Body of pancreas (tissue), 4 donors: ENCODE data around the gene FAM120B. TPM values are rescaled to one million over a fixed set of nuclear protein-coding genes. Genes with fewer than 3 reads are reported as not detected.

ENCODE experiments used
- ATAC-seq: fragments of 150-250 bp; one replicate; pipeline ENCODE4 v1.9.1; 2016
- DNase-seq, 4 donors: peaks; one replicate each; pipeline ENCODE4 v3.0.0-alpha.2; 2019
- H3K27ac ChIP-seq, 4 donors: fragments of 200-600 bp; sonication (generic); 1 replicate in 3 of 4; 2 replicates in 1 of 4; pipeline versions ENCODE4 v1.5.1 to v1.6.1; 2016 to 2019; ENCODE audit warnings: mild to moderate bottlenecking in 1 of 4, mixed read lengths in 1 of 4, moderate library complexity in 1 of 4
- H3K27me3 ChIP-seq, 2 donors: fragments of 200-600 bp; sonication (generic); one replicate each; pipeline ENCODE4 v1.6.0; 2016; ENCODE audit warnings: mild to moderate bottlenecking in 1 of 2
- H3K36me3 ChIP-seq, 2 donors: fragments of 200-600 bp; sonication (generic); replicated peaks in 1 of 2; 2 replicates each; pipeline ENCODE4 v1.5.1; 2016; ENCODE audit warnings: low read depth in 2 of 2; ENCODE audit not compliant: insufficient read depth in 1 of 2
- H3K4me1 ChIP-seq: fragments of 200-600 bp; sonication (generic); one replicate; pipeline ENCODE4 v1.6.0; 2016
- H3K4me3 ChIP-seq, 2 donors: fragments of 200-600 bp; sonication (generic); 1 replicate in 1 of 2; 2 replicates in 1 of 2; pipeline ENCODE4 v1.5.1; 2016 to 2019
- H3K9me3 ChIP-seq, 3 donors: fragments of 200-600 bp; sonication (generic); 1 replicate in 2 of 3; 2 replicates in 1 of 3; pipeline ENCODE4 v1.5.1; 2016
- POLR2A ChIP-seq, 3 donors: fragments of 450-650 bp; IDR thresholded peaks; one replicate each; pipeline ENCODE4 v1.6.1; 2016; ENCODE audit warnings: antibody characterized with exemption in 3 of 3, mild to moderate bottlenecking in 2 of 3
- WGBS, 2 donors: methylation state at CpG; one replicate each; pipeline ENCODE4 v1.1.5; 2017; 5-methylcytosine and 5-hydroxymethylcytosine counted together
- intact Hi-C: fragments of 100-400 bp; cut with DNase I; formaldehyde crosslinking; loops from one replicate; pipeline ENCODE4 v1.15.1; 2023
- total RNA-seq, 2 donors: library from RNA; depleted of rRNA; stranded (reverse); fragments of >200 nt; gene quantifications; one replicate each; pipeline ENCODE4 v1.1.0, GENCODE V29; 2016
- TF ChIP-seq, protein P1 (sequence below), 7 experiments: fragments of 450-650 bp in 4 of 7; fragments of 200-600 bp in 3 of 7; sonication (generic) in 3 of 7; IDR thresholded peaks; one replicate each; pipeline ENCODE4 v1.5.1; 2016 to 2019; ENCODE audit warnings: antibody characterized with exemption in 7 of 7

Gene FAM120B
- total RNA-seq, 2 donors from 2014 or later: 15.6 to 29.0 TPM

DNA sequence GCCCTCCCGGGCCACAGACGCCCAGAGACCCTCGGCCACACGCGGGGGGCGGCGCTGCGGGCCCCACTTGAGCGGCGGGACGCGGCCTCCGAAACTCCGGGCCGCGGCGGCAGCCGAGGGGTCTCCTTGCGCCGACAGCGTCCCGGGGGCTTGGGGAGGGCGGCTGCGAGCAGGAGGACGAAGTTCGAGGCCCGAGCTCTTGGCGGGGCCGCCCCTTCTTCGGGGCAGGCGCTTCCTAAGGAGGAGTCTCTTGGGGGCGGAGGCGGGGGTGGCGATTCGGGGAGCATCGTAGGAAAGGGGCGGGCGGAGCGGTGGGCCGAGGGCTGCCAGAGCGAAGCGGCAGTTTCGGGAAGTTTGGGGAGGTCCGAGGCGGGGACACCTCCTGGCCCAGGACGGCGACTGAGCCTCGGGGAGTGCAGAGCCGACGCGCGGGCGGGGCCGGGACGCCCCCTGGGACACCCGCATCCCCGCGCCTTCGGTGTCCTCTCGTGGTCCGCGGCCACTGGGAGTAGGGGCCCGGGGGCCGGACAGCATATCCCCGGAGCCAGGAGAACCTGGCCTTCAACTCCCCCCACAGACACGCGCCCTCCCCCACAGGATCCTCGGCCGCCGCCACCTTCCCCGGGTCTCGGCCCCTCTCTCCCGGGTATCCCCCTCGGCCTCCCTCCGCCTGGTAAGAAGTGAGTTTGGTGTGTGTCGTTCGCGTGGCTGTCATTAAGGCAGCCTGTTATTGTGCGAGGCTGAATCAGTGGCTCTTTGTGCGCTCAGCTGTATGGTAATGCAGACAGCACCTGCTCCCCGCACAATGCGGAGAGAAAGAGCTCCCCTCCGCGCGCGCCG is 15.1 kb upstream of the FAM120B start:
- DNase-seq (peak in 3 of 4 donors; percentile 52 to 62 (median 61)), ATAC-seq (peak; percentile 3)
- H3K4me3 ChIP-seq: peak overlapping the region in 1 of 2 donors; percentile 20
- TF ChIP-seq POLR2A (IDR thresholded peaks at IDR 0.05): peak in 2 of 3 donors; percentile 14 to 27
- TF ChIP-seq, protein P1, sequence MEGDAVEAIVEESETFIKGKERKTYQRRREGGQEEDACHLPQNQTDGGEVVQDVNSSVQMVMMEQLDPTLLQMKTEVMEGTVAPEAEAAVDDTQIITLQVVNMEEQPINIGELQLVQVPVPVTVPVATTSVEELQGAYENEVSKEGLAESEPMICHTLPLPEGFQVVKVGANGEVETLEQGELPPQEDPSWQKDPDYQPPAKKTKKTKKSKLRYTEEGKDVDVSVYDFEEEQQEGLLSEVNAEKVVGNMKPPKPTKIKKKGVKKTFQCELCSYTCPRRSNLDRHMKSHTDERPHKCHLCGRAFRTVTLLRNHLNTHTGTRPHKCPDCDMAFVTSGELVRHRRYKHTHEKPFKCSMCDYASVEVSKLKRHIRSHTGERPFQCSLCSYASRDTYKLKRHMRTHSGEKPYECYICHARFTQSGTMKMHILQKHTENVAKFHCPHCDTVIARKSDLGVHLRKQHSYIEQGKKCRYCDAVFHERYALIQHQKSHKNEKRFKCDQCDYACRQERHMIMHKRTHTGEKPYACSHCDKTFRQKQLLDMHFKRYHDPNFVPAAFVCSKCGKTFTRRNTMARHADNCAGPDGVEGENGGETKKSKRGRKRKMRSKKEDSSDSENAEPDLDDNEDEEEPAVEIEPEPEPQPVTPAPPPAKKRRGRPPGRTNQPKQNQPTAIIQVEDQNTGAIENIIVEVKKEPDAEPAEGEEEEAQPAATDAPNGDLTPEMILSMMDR (IDR thresholded peaks at IDR 0.05): no peak
- no peaks in the 10 kb centered on the region for H3K9me3 ChIP-seq
- WGBS, 2 donors: 8 to 9% methylated on average over 16 to 80 of the region's 87 CpGs
- peaks cover 0 to 12% of the 10 kb centered on the region in 2 donors for H3K27me3 ChIP-seq
- intact Hi-C loops: no loop called here
- peak overlapping the region in 3 of 4 donors; percentile 46 to 74 (median 50) for H3K27ac ChIP-seq
- peaks cover 70% of the 10 kb centered on the region for H3K4me1 ChIP-seq
- H3K36me3 ChIP-seq: no peaks in the 10 kb centered on the region

DNA sequence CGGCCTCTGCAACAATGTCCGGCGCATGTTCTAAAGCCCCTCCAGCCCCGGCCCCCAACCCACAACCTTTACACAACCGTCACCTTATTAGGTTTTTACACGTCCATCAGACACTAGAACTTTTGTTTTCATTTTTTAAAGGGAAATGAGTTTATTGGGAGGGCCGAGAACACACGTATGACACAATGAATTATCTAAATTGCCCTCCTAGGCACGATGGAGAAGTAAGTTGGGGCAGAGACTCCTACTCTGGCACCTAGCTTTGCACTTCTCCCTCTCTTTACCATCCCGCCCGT is 14.5 kb upstream of the FAM120B start:
- ATAC-seq (no peak), DNase-seq (no peak)
- 26 to 27% methylated on average over 11 of the region's 11 CpGs for WGBS, 2 donors
- H3K27ac ChIP-seq: peak overlapping the region in 3 of 4 donors; percentile 20 to 74 (median 22)
- H3K9me3 ChIP-seq: no peaks in the 10 kb centered on the region
- intact Hi-C loops: no loop called here
- H3K27me3 ChIP-seq: peaks cover 0 to 16% of the 10 kb centered on the region in 2 donors
- peaks cover 70% of the 10 kb centered on the region for H3K4me1 ChIP-seq
- TF ChIP-seq POLR2A (IDR thresholded peaks at IDR 0.05): no peak
- TF ChIP-seq, protein P1 (IDR thresholded peaks at IDR 0.05): no peak
- H3K36me3 ChIP-seq: no peaks in the 10 kb centered on the region
- H3K4me3 ChIP-seq: no peak overlapping the region

DNA sequence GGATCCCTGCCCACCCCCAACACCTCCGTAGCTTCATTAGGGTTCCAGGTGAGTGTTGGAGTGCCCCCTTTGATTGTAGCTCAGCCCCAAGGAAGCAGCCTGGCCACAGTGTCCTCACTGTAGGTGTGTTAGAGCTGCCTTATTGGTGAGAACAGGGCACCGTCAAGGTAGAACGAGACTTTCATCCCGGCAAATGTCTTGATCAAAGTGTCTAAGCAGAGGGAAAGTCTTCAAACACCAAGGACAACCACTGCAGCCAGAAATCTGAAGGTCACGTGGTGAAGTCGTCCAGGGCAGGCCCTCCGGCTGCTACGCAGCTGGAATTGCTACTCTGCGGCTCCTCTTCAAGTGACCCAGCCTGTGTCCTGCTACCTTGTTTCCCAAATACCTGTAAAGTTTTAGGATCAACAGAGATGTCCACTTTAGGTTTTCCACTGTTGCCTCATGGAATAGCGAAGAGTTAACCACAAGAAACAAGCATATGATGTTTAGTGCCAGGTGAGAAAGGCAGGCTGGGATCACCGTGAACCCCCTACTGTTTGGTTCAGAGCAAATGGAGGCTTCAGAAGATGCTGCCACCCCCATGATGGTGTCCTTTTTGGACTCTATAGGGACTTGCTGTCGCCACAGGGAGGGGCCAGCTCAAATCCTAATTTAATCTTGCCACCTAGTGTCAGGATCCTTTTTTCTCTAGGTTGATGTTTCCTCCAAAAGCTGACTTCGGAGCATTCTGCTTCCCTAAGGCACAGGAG is 14.0 kb upstream of the FAM120B start:
- intact Hi-C loops: no loop called here
- no peak overlapping the region for H3K4me3 ChIP-seq
- ATAC-seq (no peak), DNase-seq (peak in 1 of 4 donors; percentile 54)
- WGBS, 2 donors: 11 to 17% methylated on average over 13 of the region's 13 CpGs
- no peak for TF ChIP-seq POLR2A (IDR thresholded peaks at IDR 0.05)
- TF ChIP-seq, protein P1 (IDR thresholded peaks at IDR 0.05): peak in 4 of 7 experiments; percentile 26 to 32 (median 30)
- H3K27ac ChIP-seq: peak overlapping the region in 3 of 4 donors; percentile 20 to 74 (median 22)
- H3K36me3 ChIP-seq: no peaks in the 10 kb centered on the region
- no peaks in the 10 kb centered on the region for H3K9me3 ChIP-seq
- H3K4me1 ChIP-seq: peaks cover 70% of the 10 kb centered on the region
- peaks cover 0 to 16% of the 10 kb centered on the region in 2 donors for H3K27me3 ChIP-seq

DNA sequence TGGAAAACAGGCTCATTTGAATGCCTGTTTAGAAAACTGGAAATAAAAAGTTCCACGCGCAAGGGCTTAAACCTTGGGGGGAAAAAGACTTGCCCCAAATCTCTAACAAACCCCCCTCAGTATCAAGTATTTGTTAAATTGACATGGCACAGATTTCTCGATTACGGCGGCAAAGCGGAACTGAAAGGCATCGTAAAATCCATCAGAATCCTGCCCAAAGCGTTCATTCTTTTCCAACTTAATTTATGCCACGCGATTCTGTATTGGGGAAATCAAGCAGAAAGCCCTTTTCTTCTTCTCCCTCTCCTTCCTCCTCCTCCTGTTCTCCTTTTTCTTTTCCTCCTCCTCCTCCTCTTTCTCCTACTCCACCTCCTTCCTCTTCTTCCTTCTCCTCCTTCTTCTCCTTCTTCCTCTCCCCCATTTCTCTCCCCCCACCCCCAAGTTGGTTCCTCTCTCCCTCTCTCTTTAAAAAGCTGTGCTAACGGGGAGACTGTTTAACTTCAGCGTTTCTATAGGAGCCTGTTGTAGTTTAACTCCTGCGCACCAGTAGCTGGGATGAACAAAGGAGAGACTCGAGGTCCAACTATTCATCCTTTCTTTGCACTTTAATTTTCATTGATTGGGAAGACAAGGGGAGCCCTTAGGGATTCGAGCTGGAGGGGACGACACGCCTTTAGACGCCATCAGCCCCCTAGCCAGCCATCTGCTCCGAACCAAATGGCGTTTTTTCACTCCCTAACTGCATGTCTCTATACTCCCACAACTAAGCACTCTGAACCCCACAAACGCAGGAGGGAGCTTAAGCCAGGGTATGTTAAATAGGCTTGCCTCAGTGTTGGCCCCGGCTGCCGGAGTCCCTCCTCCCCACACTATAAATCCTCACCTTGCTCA is 13.0 kb upstream of the FAM120B start:
- Histone ChIP-seq H3K9me3 (no peaks in the 10 kb centered on the region), H3K27ac (no peak overlapping the region), H3K4me3 (no peak overlapping the region), H3K4me1 (peaks cover 62% of the 10 kb centered on the region), H3K36me3 (no peaks in the 10 kb centered on the region), H3K27me3 (peaks cover 0 to 16% of the 10 kb centered on the region in 2 donors)
- WGBS, 2 donors: 60 to 75% methylated on average over 23 of the region's 23 CpGs
- ATAC-seq (no peak), DNase-seq (no peak)
- TF ChIP-seq POLR2A (IDR thresholded peaks at IDR 0.05): no peak
- TF ChIP-seq, protein P1 (IDR thresholded peaks at IDR 0.05): no peak
- intact Hi-C loops: no loop called here
